Osteocyte (in vitro differentiated cells): Measurements from ENCODE around the gene SNTN. TPM values are rescaled to one million over a fixed set of nuclear protein-coding genes. Genes with fewer than 3 reads are reported as not detected.

Experiments
- DNase-seq: peaks from one replicate; pipeline ENCODE4 v3.0.0; 2021; ENCODE audit warnings: mixed read lengths; ENCODE audit not compliant: unreplicated experiment; ENCODE audit errors: extremely low spot score
- H3K27ac Mint-ChIP-seq: one replicate; pipeline ENCODE4 v1.8.0; 2021; ENCODE audit warnings: mild to moderate bottlenecking, mixed read lengths; ENCODE audit not compliant: unreplicated experiment
- H3K27me3 Mint-ChIP-seq: one replicate; pipeline ENCODE4 v1.8.0; 2021; ENCODE audit warnings: mixed read lengths; ENCODE audit not compliant: unreplicated experiment
- H3K36me3 Mint-ChIP-seq: one replicate; pipeline ENCODE4 v1.8.0; 2021; ENCODE audit warnings: mixed read lengths; ENCODE audit not compliant: unreplicated experiment
- H3K4me1 Mint-ChIP-seq: one replicate; pipeline ENCODE4 v1.8.0; 2021; ENCODE audit warnings: mixed read lengths; ENCODE audit not compliant: unreplicated experiment
- H3K4me3 Mint-ChIP-seq: one replicate; pipeline ENCODE4 v1.8.0; 2021; ENCODE audit warnings: mild to moderate bottlenecking, moderate library complexity, mixed read lengths; ENCODE audit not compliant: unreplicated experiment
- H3K9me3 Mint-ChIP-seq: one replicate; pipeline ENCODE4 v1.8.0; 2021; ENCODE audit warnings: mixed read lengths; ENCODE audit not compliant: unreplicated experiment
- total RNA-seq: library from RNA; stranded (reverse); gene quantifications from 2 replicates; pipeline ENCODE4 v1.2.1, GENCODE V29; 2021
- TF ChIP-seq, protein P1 (sequence below): fragments of 200-600 bp; sonication (generic); IDR thresholded peaks from 2 replicates; pipeline ENCODE4 v1.5.0; 2021; ENCODE audit warnings: antibody characterized with exemption, mild to moderate bottlenecking, moderate library complexity

SNTN gene
- total RNA-seq, 1 donor from 2014 or later: not detected

DNA sequence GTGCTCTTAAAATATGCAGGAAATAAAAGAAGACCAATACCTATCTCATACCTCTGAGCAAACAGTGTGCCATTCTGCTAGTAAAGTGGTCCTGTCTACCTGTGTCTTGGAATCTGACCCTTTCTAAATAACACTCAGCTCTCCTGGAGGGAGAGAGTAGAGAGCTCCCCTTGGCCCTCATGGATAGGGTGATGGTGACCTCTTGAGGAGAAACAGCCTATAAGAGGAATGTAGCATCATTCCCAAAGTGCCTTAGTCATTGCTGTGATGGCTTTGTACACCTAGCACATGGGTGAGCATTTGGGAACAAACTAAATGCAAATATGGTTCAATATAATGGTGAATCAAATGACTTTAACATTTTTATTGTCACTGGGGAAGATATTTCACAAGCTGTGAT, 10.0 kb downstream of the SNTN start:
- DNase-seq: no peak
- no peaks in the 10 kb centered on the region for H3K4me1 Mint-ChIP-seq
- H3K9me3 Mint-ChIP-seq: no peaks in the 10 kb centered on the region
- H3K27ac Mint-ChIP-seq: no peak overlapping the region
- H3K4me3 Mint-ChIP-seq: no peak overlapping the region
- no peaks in the 10 kb centered on the region for H3K27me3 Mint-ChIP-seq
- no peaks in the 10 kb centered on the region for H3K36me3 Mint-ChIP-seq
- TF ChIP-seq, protein P1, sequence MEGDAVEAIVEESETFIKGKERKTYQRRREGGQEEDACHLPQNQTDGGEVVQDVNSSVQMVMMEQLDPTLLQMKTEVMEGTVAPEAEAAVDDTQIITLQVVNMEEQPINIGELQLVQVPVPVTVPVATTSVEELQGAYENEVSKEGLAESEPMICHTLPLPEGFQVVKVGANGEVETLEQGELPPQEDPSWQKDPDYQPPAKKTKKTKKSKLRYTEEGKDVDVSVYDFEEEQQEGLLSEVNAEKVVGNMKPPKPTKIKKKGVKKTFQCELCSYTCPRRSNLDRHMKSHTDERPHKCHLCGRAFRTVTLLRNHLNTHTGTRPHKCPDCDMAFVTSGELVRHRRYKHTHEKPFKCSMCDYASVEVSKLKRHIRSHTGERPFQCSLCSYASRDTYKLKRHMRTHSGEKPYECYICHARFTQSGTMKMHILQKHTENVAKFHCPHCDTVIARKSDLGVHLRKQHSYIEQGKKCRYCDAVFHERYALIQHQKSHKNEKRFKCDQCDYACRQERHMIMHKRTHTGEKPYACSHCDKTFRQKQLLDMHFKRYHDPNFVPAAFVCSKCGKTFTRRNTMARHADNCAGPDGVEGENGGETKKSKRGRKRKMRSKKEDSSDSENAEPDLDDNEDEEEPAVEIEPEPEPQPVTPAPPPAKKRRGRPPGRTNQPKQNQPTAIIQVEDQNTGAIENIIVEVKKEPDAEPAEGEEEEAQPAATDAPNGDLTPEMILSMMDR: no peak

DNA sequence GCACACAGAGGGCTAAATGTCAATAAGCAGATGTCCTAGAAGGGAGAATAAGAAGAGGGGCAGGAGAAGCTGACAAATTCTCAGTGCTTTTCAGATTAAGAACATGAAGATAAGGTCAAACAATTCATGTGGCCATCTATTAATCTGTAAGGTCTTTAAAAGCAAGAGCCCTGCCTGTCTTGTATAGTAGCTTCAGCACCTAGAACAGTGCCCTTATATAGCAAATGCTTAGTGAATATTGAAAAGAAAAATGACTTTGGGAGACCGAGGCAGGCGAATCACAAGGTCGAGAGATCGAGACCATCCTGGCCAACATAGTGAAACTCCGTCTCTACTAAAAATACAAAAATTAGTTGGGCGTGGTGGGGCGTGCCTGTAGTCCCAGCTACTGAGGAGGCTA, 18.1 kb downstream of the SNTN start:
- Mint-ChIP-seq H3K9me3 (no peaks in the 10 kb centered on the region), H3K27ac (no peak overlapping the region), H3K36me3 (no peaks in the 10 kb centered on the region), H3K27me3 (peaks cover 4% of the 10 kb centered on the region), H3K4me1 (no peaks in the 10 kb centered on the region), H3K4me3 (no peak overlapping the region)
- TF ChIP-seq, protein P1: no peak
- no peak for DNase-seq

DNA sequence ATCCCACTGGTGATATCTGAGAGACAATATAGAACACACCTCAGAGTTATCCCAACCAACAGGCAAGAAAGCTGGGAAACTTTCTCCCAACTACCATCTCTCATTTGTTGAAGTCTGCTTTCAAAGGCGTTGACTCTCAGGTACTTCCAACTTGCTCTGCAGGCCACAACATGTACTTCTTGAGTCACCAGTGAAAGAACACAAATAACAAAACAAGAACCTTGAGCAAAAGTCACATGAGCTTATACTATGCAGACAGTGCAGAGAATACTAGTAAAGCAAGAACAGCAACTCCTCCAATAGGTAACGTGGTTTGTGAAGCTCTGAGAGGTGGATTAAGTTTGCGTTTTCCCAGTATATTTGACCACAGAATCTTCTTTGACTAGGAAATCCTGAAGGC, 20.6 kb downstream of the SNTN start:
- Mint-ChIP-seq H3K36me3 (no peaks in the 10 kb centered on the region), H3K9me3 (no peaks in the 10 kb centered on the region), H3K4me3 (no peak overlapping the region), H3K27me3 (peaks cover under 1% of the 10 kb centered on the region), H3K27ac (no peak overlapping the region), H3K4me1 (no peaks in the 10 kb centered on the region)
- DNase-seq: no peak
- TF ChIP-seq, protein P1: no peak

DNA sequence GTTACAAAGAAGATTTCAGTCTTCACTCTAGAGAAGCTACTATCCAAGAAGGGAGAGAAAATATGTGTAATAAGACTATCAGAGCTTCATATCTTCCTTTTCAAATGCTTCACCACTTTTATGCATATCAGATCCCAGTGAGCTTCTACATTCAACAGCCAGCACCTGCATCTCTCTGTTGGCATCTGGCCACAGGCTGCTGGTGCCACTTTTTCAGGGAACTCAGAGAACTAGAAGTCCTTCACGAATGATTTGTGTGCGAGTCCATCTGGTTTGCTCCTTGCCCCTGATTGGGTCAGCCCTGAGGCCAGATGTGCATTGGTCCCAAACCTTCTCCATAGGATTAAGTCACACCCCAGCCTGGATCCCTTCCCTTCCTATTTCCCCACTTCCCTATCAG, 22.1 kb downstream of the SNTN start:
- no peaks in the 10 kb centered on the region for H3K36me3 Mint-ChIP-seq
- no peaks in the 10 kb centered on the region for H3K9me3 Mint-ChIP-seq
- no peak for DNase-seq
- no peak overlapping the region for H3K4me3 Mint-ChIP-seq
- TF ChIP-seq, protein P1: no peak
- H3K27me3 Mint-ChIP-seq: no peaks in the 10 kb centered on the region
- H3K27ac Mint-ChIP-seq: no peak overlapping the region
- no peaks in the 10 kb centered on the region for H3K4me1 Mint-ChIP-seq

DNA sequence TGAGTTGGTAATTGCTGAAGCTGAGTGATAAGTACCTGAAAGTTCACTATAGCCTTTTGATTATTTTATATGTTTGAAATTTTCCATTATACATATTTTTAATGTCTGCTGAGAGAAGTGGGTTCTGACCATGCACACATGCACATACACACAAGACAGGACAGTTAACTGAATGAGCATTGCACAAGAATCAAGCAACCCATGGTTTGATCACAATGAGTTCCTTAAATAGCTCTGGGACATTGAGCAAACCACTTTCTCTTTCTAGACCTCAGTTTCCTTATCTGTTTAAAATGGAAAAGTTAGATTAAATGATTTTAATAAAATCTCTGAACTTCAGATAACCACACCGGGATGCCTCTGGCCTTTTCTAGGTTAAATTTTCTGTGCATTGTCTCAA, 26.7 kb downstream of the SNTN start:
- no peaks in the 10 kb centered on the region for H3K4me1 Mint-ChIP-seq
- no peak overlapping the region for H3K27ac Mint-ChIP-seq
- H3K36me3 Mint-ChIP-seq: no peaks in the 10 kb centered on the region
- H3K27me3 Mint-ChIP-seq: peaks cover 7% of the 10 kb centered on the region
- DNase-seq: no peak
- no peak overlapping the region for H3K4me3 Mint-ChIP-seq
- H3K9me3 Mint-ChIP-seq: no peaks in the 10 kb centered on the region
- TF ChIP-seq, protein P1: no peak
